Stimulated activated CD4-positive, alpha-beta T cell treated with anti-CD3 and anti-CD28 coated beads, Interleukin-4, amount 100 ng/mL, for 24 hours (primary cell): ENCODE data around the gene WIZ.

Source experiments
- DNase-seq: peaks from one replicate; pipeline ENCODE4 v3.0.0-alpha.2; 2020

Gene WIZ

GRCh38 chr19:15371786-15372380 is 77.9 kb downstream of the WIZ start:
- DNase-seq: no peak

- DNase-seq: no peak
These were observed 78.6 kb downstream of the WIZ start for GRCh38 chr19:15371119-15371518.
